ENCODE results near the gene NKIRAS2.

GRCh38 chr17:42039794-42040763, 20.2 kb downstream of the NKIRAS2 start:
- TF ChIP-seq CTCF (conservative IDR thresholded peaks at IDR 0.05; ENCODE audit: low read length), result no peak
- no peak for TF ChIP-seq EZH2phosphoT487 (IDR thresholded peaks at IDR 0.05; ENCODE audit: borderline replicate concordance)

All from Loucy (cell line).